ENCODE measurements around the gene ERMARD.

- TF ChIP-seq POLR2A (IDR thresholded peaks at IDR 0.05) = no peak
- TF ChIP-seq CTCF (IDR thresholded peaks at IDR 0.05) = no peak
- TF ChIP-seq POLR2AphosphoS5 (IDR thresholded peaks at IDR 0.05) = no peak
- no peak for TF ChIP-seq EP300 (IDR thresholded peaks at IDR 0.05)
Measured at GRCh38 chr6:169738204-169738975, 13.0 kb upstream of the ERMARD start.

All from gastroesophageal sphincter (tissue), 3 donors.